Activated CD4-positive, alpha-beta T cell treated with anti-CD3 and anti-CD28 coated beads for 1 hour (primary cell): ENCODE results near the gene SEC11A.

Source experiments
- DNase-seq: peaks from one replicate; pipeline ENCODE4 v3.0.0-alpha.2; 2020

The SEC11A gene

DNA sequence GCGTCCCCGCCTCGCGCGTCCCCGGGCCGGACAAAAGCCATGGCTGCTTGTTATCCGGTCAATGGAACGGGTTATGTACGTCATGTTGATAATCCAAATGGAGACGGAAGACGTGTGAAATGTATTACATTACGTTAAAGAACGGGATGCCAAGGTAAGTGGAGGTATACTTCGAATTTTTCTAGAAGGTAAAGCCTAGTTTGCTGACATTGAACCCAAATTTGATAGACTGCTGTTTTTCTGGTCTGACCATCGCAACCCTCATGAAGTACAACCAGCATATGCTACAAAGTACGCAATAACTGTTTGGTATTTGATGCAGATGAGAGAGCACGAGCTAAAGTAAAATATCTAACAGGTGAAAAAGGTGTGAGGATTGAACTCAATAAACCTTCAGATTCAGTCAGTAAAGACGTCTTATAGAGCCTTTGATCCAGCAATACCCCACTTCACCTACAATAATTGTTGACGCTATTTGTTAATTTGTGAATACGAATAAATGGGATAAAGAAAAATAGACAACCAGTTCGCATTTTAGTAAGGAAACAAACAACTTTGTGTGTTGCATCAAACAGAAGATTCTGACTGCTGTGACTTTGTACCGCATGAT lies 81.6 kb downstream of the SEC11A start:
- no peak for DNase-seq

- peak; percentile 57 for DNase-seq
Observed at GRCh38 chr15:84633311-84634227, 82.4 kb downstream of the SEC11A start.

- DNase-seq = no peak
Observed at GRCh38 chr15:84631706-84632272, 84.2 kb downstream of the SEC11A start.

- DNase-seq = no peak
Observed at GRCh38 chr15:84629033-84629432, 86.9 kb downstream of the SEC11A start.

- no peak for DNase-seq
Observed at GRCh38 chr15:84625123-84625522, 90.8 kb downstream of the SEC11A start.

DNA sequence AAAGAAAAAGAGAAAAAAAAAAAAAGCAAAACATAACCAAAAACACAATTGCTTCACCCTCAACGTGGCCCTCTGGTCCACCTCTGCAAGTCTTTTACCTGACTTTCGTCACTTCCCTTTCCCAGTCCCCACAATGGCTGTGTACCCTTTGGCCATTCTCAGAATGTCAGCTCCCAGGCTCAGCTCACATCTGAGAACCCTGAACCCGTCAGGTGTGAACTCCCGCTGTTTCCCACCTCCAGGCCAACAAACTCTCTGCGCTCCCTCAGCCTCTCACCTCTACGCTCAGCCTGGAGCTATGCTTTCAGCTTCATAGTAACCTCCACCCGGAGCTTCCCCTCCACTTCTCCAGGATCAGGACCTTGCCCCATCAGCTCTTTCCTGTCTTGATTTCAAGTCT lies 91.6 kb downstream of the SEC11A start:
- no peak for DNase-seq

GRCh38 chr15:84621358-84621979 lies 94.5 kb downstream of the SEC11A start:
- no peak for DNase-seq

- DNase-seq = no peak
Observed at GRCh38 chr15:84620626-84621025, 95.3 kb downstream of the SEC11A start.
